NB4 (cell line): ENCODE results near the gene ALDH3A2.

Experiments used
- MYC ChIP-seq: IDR thresholded peaks from 2 replicates; pipeline ENCODE4 v1.6.1; 2011; ENCODE audit warnings: low read depth, low read length
- POLR2A ChIP-seq: IDR thresholded peaks from 2 replicates; pipeline ENCODE4 v1.6.1; 2011; ENCODE audit warnings: mild to moderate bottlenecking; ENCODE audit not compliant: insufficient read length; ENCODE audit errors: extremely low read depth
- TF ChIP-seq, protein P1 (sequence below): IDR thresholded peaks from one replicate; pipeline ENCODE4 v1.5.1; 2012; ENCODE audit warnings: low read depth, low read length

DNA sequence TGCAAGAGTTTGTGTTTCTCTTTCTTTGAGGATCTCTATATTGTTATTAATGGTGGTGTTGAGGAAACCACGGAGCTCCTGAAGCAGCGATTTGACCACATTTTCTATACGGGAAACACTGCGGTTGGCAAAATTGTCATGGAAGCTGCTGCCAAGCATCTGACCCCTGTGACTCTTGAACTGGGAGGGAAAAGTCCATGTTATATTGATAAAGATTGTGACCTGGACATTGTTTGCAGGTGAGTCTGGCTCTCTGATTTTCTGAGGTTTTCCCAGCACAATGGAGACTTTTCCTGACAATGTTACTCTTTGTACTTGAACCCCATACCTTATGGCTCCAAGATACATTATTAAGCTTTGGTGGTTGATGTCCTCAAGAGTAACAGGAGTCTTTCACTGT is 7.8 kb downstream of the ALDH3A2 start:
- TF ChIP-seq, protein P1, sequence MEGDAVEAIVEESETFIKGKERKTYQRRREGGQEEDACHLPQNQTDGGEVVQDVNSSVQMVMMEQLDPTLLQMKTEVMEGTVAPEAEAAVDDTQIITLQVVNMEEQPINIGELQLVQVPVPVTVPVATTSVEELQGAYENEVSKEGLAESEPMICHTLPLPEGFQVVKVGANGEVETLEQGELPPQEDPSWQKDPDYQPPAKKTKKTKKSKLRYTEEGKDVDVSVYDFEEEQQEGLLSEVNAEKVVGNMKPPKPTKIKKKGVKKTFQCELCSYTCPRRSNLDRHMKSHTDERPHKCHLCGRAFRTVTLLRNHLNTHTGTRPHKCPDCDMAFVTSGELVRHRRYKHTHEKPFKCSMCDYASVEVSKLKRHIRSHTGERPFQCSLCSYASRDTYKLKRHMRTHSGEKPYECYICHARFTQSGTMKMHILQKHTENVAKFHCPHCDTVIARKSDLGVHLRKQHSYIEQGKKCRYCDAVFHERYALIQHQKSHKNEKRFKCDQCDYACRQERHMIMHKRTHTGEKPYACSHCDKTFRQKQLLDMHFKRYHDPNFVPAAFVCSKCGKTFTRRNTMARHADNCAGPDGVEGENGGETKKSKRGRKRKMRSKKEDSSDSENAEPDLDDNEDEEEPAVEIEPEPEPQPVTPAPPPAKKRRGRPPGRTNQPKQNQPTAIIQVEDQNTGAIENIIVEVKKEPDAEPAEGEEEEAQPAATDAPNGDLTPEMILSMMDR = no peak
- TF ChIP-seq POLR2A (no peak), MYC (no peak)
